ENCODE data around the gene HOXB5.

- TF ChIP-seq CTCF (tag by site-specific recombination; IDR thresholded peaks at IDR 0.05): no peak
- no peak for TF ChIP-seq IKZF3 (tag by site-specific recombination; IDR thresholded peaks at IDR 0.05)
- TF ChIP-seq ZNF777 (tag by site-specific recombination; IDR thresholded peaks at IDR 0.05; ENCODE audit: borderline replicate concordance): no peak
- TF ChIP-seq ZNF394 (tag by site-specific recombination; IDR thresholded peaks at IDR 0.05; ENCODE audit: borderline replicate concordance): no peak
- no peak for TF ChIP-seq ZBTB8A (tag by site-specific recombination; IDR thresholded peaks at IDR 0.05)
- TF ChIP-seq ZNF302 (tag by site-specific recombination; IDR thresholded peaks at IDR 0.05; ENCODE audit: low read depth): no peak
- no peak for TF ChIP-seq ZSCAN23 (tag by site-specific recombination; IDR thresholded peaks at IDR 0.05)
- no peak for TF ChIP-seq ZNF133 (tag by site-specific recombination; IDR thresholded peaks at IDR 0.05)
- peak; percentile 63 for TF ChIP-seq PRDM1 (tag by site-specific recombination; IDR thresholded peaks at IDR 0.05)
- TF ChIP-seq INSM2 (tag by site-specific recombination; IDR thresholded peaks at IDR 0.05): no peak
- no peak for TF ChIP-seq ZNF660 (tag by site-specific recombination; IDR thresholded peaks at IDR 0.05)
- no peak for TF ChIP-seq ZNF623 (tag by site-specific recombination; IDR thresholded peaks at IDR 0.05)
Measured at GRCh38 chr17:48630925-48631692, 37.5 kb upstream of the HOXB5 start.
